ENCODE results near the gene ID2.

DNA sequence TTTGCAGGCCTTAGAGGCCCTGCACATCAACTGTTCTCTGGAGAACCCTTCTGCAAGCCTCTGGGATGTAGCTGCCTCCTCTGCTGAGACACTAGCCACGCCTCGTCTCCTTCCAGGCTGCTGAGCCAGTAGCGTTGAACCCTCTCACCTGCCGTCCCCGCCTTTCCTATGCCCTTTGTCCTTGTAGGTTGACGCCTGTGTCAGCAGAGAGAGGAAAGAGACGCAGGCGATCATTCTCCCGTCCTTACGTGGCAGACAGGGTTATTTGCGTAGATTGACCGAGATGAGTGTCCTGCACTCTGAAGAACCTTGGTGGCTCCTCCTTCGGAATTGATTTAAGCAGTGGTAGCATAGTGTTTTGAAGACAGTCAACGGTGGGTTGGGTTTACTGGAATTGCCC, 27.8 kb downstream of the ID2 start:
- no peak for TF ChIP-seq CTCF (IDR thresholded peaks at IDR 0.05)
- no peak for TF ChIP-seq EZH2 (IDR thresholded peaks at IDR 0.05; ENCODE audit: borderline replicate concordance, insufficient read depth, low read depth, low read length, poor library complexity, severe bottlenecking)

All from B cell (primary cell).